ENCODE results near the gene MORF4L1.

GRCh38 chr15:78913012-78913411 is 40.3 kb downstream of the MORF4L1 start:
- TF ChIP-seq CTCF (IDR thresholded peaks at IDR 0.05), result no peak
- TF ChIP-seq POLR2A (IDR thresholded peaks at IDR 0.05), result no peak

All from heart left ventricle (tissue), 13 donors.